ENCODE results near the gene ALPL. TPM values are rescaled to one million over a fixed set of nuclear protein-coding genes. Genes with fewer than 3 reads are reported as not detected.

Gene ALPL
- total and polyA plus RNA-seq, 9 of the 15 experiments (the other 6 are each of a cell fraction or from before 2014, with no cell fraction given) = 0.04 to 0.38 (median 0.18) TPM; not detected in 4

GRCh38 chr1:21594935-21595897, 86.0 kb downstream of the ALPL start (continued):
- TF ChIP-seq RBM39 (optimal IDR thresholded peaks at IDR 0.05; ENCODE audit: low read depth, low read length) (no peak), STAG1 (CRISPR knock-in tag; IDR thresholded peaks at IDR 0.05; ENCODE audit: borderline replicate concordance) (peak; percentile 56; the same call in 1 of the 2 replicates), TAF9B (IDR thresholded peaks at IDR 0.05; ENCODE audit: partially characterized antibody) (no peak), CSDE1 (IDR thresholded peaks at IDR 0.05) (no peak), ZNF217 (CRISPR knock-in tag; IDR thresholded peaks at IDR 0.05) (no peak), SMARCA5 (IDR thresholded peaks at IDR 0.05) (no peak), HMGN3 (IDR thresholded peaks at IDR 0.05; ENCODE audit: borderline replicate concordance, extremely low read depth, insufficient read length, low read depth, low read length) (no peak), DACH1 (IDR thresholded peaks at IDR 0.05; ENCODE audit: partially characterized antibody) (no peak), C11orf30 (IDR thresholded peaks at IDR 0.05; ENCODE audit: low read depth) (no peak), ZNF280B (CRISPR knock-in tag; IDR thresholded peaks at IDR 0.05) (no peak), JUN (IDR thresholded peaks at IDR 0.05; ENCODE audit: borderline replicate concordance, low read depth, low read length) (no peak), JUN (CRISPR knock-in tag; IDR thresholded peaks at IDR 0.05; ENCODE audit: borderline replicate concordance) (no peak), DEAF1 (CRISPR knock-in tag; IDR thresholded peaks at IDR 0.05) (peak; percentile 79), MXD1 (CRISPR knock-in tag; IDR thresholded peaks at IDR 0.05; ENCODE audit: borderline replicate concordance, poor library complexity, severe bottlenecking) (no peak), ZNF224 (CRISPR knock-in tag; IDR thresholded peaks at IDR 0.05) (no peak), ZZZ3 (IDR thresholded peaks at IDR 0.05) (no peak), NR3C1 (CRISPR knock-in tag; IDR thresholded peaks at IDR 0.05) (no peak)
- TF ChIP-seq, protein P1, sequence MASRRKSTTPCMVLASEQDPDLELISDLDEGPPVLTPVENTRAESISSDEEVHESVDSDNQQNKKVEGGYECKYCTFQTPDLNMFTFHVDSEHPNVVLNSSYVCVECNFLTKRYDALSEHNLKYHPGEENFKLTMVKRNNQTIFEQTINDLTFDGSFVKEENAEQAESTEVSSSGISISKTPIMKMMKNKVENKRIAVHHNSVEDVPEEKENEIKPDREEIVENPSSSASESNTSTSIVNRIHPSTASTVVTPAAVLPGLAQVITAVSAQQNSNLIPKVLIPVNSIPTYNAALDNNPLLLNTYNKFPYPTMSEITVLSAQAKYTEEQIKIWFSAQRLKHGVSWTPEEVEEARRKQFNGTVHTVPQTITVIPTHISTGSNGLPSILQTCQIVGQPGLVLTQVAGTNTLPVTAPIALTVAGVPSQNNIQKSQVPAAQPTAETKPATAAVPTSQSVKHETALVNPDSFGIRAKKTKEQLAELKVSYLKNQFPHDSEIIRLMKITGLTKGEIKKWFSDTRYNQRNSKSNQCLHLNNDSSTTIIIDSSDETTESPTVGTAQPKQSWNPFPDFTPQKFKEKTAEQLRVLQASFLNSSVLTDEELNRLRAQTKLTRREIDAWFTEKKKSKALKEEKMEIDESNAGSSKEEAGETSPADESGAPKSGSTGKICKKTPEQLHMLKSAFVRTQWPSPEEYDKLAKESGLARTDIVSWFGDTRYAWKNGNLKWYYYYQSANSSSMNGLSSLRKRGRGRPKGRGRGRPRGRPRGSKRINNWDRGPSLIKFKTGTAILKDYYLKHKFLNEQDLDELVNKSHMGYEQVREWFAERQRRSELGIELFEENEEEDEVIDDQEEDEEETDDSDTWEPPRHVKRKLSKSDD (conservative IDR thresholded peaks at IDR 0.05; ENCODE audit: low read length) = no peak
- TF ChIP-seq, protein P2, sequence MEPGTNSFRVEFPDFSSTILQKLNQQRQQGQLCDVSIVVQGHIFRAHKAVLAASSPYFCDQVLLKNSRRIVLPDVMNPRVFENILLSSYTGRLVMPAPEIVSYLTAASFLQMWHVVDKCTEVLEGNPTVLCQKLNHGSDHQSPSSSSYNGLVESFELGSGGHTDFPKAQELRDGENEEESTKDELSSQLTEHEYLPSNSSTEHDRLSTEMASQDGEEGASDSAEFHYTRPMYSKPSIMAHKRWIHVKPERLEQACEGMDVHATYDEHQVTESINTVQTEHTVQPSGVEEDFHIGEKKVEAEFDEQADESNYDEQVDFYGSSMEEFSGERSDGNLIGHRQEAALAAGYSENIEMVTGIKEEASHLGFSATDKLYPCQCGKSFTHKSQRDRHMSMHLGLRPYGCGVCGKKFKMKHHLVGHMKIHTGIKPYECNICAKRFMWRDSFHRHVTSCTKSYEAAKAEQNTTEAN (CRISPR knock-in tag; IDR thresholded peaks at IDR 0.05) = no peak
